Measurements from ENCODE around the gene SNUPN.

The SNUPN gene
- 14.6 to 21.5 reads per million in 2 experiments for total RNA-seq

DNA sequence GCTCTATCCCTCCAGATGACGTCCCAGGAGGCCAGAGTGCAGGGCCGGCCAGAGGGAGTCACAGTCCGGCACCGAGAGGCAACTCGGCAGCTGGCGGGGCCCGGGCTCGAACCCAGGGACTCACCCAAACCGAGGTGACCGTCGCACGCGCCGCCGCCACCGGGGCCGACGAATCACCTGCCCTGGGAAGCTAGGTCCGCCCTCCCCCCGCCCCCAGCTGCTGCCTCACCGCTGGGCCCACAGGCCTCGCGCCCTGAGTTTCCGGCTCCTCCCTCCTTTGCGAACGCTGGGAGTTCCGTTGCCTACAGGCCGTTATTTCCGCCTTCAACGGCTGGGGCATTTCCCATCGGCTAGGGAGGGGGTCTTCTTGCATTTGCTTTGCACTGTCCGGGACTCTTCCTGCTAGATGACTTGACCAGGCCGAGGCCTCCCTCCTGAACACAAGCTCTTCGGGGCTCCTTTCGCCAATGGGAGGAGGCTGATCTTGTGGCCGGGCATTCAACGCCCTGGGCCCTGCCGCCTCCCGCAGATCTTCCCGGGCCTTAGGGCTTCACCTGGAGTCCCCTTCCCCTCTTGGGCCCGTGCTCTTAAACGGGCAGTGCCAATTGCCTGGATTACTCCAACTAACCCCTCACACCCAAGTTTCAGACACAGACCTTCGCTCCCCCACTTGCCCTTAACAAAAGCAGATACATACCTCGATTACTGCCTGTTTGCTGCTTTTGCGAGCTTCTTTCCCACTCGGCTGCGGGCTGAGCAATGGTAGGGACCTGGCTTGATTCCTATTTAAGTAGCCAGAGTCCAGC, at the start of gene SNUPN:
TSS of gene SNUPN (minus strand) at position 184 of the 806 bp plus-strand sequence. CDS start 4,674 bp downstream, outside the sequence.
- peak; percentile 86 for DNase-seq (ENCODE audit: low read depth)

DNA sequence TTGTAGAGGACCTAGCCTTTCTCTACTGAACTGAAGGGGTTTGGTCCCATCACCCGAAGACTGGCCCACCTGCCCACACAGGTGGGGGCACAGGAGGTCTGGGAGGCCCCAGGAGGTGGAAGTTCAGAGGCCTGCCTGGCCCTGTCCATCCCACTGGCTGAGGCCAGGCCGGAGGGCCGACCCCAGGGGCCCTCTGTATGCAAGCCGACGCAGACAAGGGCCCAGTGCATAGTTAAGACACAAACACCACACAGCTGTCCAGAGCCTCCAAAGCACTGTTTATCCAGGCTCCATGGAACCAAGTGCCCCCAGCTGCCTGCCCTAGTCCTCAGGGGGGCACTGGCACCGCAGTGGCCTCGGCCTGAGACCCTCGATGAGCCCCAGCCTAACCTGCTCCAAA, 48.8 kb upstream of the SNUPN start:
- no peak for DNase-seq (ENCODE audit: low read depth)

DNA sequence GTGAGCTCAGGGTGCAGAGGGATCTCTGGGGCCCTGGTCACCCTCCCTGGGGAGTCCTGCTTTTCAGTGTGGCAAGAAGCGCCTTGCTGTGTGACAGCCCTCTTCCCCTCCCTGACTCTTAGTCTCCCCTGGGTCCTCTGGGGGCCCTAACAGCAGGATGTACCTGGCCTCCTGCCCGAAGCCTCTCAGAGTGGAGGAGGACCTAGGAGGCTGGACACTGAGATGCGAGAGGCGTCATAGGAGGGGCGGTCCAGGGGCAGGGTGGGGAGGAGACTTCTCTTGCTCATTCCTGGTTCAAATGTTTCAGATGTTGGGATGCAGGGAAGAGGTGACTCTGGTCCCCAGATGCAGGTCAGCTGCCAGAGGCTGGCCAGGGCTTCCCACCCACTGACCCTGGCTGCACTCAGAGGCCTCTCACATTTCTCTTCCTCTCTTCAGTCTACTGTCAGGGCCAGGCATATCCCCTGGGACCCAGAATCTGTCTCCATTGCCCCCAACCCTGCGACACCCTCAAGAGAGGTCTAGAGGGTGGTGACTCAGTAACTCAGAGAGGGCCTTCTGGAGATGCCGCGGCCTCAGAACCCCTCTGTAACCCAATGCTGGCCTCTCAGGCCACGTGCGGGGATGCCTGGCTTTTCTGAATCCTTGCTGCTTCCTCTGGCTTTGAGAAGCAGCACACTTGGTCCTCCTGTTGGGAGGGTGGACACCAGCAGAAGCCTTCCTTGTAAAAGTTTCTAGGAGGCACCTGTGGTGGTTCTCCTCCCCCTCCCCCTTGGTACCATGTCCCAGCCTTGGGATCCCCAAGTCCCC, 48.1 kb upstream of the SNUPN start:
- DNase-seq (ENCODE audit: low read depth) = no peak

- no peak for DNase-seq (ENCODE audit: low read depth)
These were observed 47.3 kb upstream of the SNUPN start for GRCh38 chr15:75672646-75673425.

- no peak for DNase-seq (ENCODE audit: low read depth)
These were observed 46.4 kb upstream of the SNUPN start for GRCh38 chr15:75671730-75672602.

DNA sequence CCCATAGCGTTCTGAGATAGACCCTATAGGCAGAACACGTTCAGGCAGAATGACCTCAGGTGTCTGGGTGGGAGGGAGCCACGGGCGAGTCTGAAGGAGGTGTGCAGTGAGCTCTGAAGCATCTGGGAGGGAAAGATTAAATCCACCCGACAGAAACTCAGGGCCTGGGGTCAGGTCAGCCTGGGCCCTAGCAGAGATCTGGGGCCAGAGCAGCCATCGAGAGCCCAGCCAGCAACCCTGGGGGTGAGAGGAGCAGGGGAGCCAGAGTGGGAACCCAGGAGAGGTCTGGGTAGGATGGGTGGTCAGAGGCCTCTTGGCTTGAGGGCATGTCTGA, 44.3 kb upstream of the SNUPN start:
- DNase-seq (ENCODE audit: low read depth) = no peak

DNA sequence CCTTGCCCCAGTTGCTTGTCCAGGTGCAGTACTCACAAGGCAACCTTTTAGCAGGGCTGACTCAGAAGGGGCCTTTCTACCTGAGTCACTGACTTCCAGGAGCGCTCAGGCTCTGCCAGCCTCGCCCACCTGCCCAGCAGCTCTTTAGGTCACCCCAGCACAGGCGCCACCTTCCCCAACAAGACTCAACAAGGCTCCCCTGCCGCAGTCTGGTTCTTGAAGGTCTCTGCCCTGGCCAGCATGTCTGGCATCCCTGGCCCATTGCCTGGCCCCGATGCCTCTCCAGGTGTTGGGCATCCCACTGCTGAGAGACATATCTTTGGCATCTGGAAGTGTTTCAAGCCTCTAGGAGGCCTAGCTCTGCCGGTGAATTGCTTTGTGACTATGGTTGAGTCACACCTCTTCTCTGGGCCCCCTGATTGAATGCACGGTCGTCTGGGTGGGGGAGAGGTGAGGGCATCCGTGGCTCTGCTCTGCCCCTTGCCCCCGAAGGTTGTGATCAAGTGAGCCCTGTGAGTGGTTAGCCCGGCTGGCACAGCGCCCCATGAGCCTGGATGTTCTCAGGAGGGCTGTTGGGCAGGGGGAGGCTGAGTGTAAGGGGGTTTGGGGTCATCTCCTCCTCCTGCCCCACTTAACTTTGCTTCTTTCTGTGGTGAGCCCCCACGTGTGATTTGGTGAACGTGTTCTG, 43.8 kb upstream of the SNUPN start:
- no peak for DNase-seq (ENCODE audit: low read depth)

GRCh38 chr15:75666823-75667501, 41.4 kb upstream of the SNUPN start:
- no peak for DNase-seq (ENCODE audit: low read depth)

DNA sequence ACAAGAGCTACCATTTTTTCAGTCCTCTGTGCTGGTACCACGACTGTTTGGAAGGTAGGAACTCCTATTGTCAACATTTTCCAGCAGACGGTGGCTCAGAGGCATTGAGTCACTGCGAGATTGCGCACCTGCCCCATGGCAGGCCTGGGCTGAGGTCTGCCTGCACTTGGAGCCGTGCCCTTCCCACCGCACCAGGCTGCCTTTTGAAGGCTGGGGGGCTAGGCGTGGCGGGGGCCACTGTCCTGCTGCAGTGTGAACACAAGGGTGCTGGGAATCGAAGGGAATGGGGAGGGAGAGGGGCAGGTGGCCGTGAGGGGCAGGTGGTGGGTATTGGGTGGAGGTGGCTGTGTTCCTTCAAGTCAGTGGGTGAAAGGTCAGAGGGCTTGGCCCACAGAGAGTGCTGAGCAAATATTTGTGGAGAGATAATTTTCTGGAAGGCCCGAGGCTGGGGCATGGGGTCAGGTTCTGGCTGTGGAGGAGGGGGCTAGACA, 38.5 kb upstream of the SNUPN start:
- no peak for DNase-seq (ENCODE audit: low read depth)

- DNase-seq (ENCODE audit: low read depth) = no peak
These were observed 37.4 kb upstream of the SNUPN start for GRCh38 chr15:75662823-75663519.

GRCh38 chr15:75661756-75662140, 36.2 kb upstream of the SNUPN start:
- DNase-seq (ENCODE audit: low read depth) = no peak

GRCh38 chr15:75661100-75661755, 35.7 kb upstream of the SNUPN start:
- no peak for DNase-seq (ENCODE audit: low read depth)

DNA sequence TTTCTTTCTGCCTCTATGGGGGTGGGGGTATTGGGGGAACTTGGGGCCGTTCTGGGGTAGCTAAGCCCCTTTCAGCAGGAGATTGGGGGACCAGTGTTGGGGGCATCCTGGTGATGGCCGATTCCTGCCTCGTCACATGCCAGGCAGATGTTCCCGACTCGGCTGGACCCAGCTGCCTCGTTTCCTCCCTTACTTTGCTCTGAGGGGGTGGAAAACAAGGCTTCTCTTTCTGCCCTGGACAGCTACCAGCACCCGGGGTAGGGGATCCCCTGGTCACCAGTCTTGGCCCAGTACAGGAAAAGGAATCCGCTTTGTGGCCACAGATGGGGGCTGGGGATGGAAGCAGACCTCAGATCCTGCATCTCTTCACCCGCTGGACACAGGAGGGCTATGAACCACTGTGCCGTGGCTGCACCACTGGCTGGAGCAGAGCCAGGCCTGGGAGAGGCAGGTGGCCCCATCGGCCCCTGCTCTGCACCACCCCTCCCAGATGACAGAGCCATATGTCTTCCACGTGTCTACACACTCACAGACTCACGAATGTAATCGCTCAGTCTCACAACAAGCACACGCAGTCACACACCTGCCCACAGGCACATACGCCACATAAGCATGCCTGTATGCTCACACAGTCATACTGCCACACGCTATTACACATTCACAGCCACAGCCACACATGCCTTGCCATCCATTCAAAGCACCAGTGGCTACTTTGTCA, 34.6 kb upstream of the SNUPN start:
- no peak for DNase-seq (ENCODE audit: low read depth)

- no peak for DNase-seq (ENCODE audit: low read depth)
These were observed 33.7 kb upstream of the SNUPN start for GRCh38 chr15:75659141-75659771.

GRCh38 chr15:75656813-75657212, 31.3 kb upstream of the SNUPN start:
- no peak for DNase-seq (ENCODE audit: low read depth)

DNA sequence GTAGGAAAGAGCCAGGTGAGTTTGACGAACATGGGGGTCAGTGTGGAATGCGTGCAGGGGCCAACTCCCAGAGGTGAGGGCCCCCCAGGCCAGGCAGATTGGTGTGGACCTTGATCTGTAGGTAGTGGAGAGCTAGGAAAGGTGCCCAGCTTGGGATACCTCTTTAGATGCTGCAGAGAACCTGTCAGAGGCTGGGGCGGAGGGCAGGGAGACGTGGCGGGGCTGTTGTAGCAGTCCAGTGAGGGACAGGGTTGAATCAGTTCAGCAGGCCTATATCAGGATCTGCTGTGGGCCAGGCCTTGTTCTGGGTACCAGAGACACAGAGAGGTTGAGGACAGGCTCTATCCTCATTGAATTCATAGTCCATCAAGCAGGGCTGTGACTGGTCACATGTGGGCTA, 30.8 kb upstream of the SNUPN start:
- DNase-seq (ENCODE audit: low read depth) = no peak

- no peak for DNase-seq (ENCODE audit: low read depth)
These were observed 30.4 kb upstream of the SNUPN start for GRCh38 chr15:75655931-75656330.
